Testis (tissue), 3 donors: ENCODE results near the gene TEAD1. TPM values are rescaled to one million over a fixed set of nuclear protein-coding genes. Genes with fewer than 3 reads are reported as not detected.

ENCODE experiments used
- DNase-seq: peaks from one replicate; pipeline ENCODE4 v3.0.0-alpha.2; 2019
- H3K27ac ChIP-seq, 2 donors: fragments of 200-600 bp; sonication (generic); one replicate each; pipeline ENCODE4 v1.5.1; 2019
- H3K27me3 ChIP-seq: fragments of 200-600 bp; sonication (generic); one replicate; pipeline ENCODE4 v1.5.1; 2019
- H3K36me3 ChIP-seq: fragments of 200-600 bp; sonication (generic); one replicate; pipeline ENCODE4 v1.5.1; 2017; ENCODE audit warnings: low read depth; ENCODE audit errors: missing control alignments
- H3K4me1 ChIP-seq: fragments of 200-600 bp; sonication (generic); one replicate; pipeline ENCODE4 v1.5.1; 2019
- H3K4me3 ChIP-seq, 2 donors: fragments of 200-600 bp; sonication (generic); one replicate each; pipeline ENCODE4 v1.5.1; 2017 to 2019
- H3K9me3 ChIP-seq: fragments of 200-600 bp; sonication (generic); one replicate; pipeline ENCODE4 v1.5.1; 2017
- POLR2A ChIP-seq: fragments of 450-650 bp; IDR thresholded peaks from one replicate; pipeline ENCODE4 v1.6.1; 2017; ENCODE audit warnings: antibody characterized with exemption, mild to moderate bottlenecking, moderate library complexity
- WGBS, 2 donors: methylation state at CpG; one replicate each; pipeline ENCODE4 v1.1.5; 2018; 5-methylcytosine and 5-hydroxymethylcytosine counted together
- intact Hi-C: fragments of 100-400 bp; cut with DNase I; formaldehyde crosslinking; loops from one replicate; pipeline ENCODE4 v1.15.1; 2023; ENCODE audit warnings: low total_unique reads
- polyA plus RNA-seq: library from polyadenylated mRNA; stranded (reverse); fragments of 350-450 nt; fragmentation: Illumina TruSeq; extraction: RNeasy Lipid Tissue Mini Kit (QIAGEN cat#74804); gene quantifications from one replicate; pipeline ENCODE4 v1.2.3, GENCODE V29; 2014; ENCODE audit warnings: low read depth, low replicate concordance; ENCODE audit not compliant: insufficient read depth
- total RNA-seq, 2 donors: library from RNA; depleted of rRNA; stranded (reverse); fragments of >200 nt; gene quantifications; one replicate each; pipeline ENCODE4 v1.2.3, GENCODE V29; 2016
- TF ChIP-seq, protein P1 (sequence below), 3 experiments: fragments of 450-650 bp in 2 of 3; fragments of 200-600 bp in 1 of 3; sonication (generic) in 1 of 3; IDR thresholded peaks; one replicate each; pipeline ENCODE4 v1.5.1; 2016 to 2019; ENCODE audit warnings: antibody characterized with exemption in 3 of 3, mild to moderate bottlenecking in 2 of 3, moderate library complexity in 1 of 3

The TEAD1 gene
- total and polyA plus RNA-seq, 3 donors from 2014 or later = 24.6 to 78.1 (median 63.5) TPM

DNA sequence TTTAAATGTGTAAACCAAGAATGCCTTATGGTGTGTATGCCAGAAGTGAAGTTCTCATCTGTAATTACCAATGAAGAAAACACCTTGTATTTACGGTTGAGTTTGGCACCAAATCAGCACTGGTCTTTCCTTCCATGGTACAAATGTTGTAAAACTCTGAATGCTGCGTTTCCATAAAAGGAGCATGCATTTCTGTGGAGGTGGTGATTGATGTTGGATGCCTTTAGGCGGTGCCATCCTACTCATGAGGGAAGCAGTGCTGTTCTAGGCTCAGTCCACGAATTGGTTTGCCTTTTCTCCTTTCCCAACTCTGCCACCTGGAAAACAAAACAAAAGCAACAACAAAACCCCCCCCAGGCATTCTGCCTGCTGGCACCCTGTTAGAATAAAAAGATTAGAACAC is 124.4 kb downstream of the TEAD1 start:
- DNase-seq = no peak
- H3K27ac ChIP-seq = no peak overlapping the region
- WGBS, 2 donors = 87 to 98% methylated on average over 4 of the region's 4 CpGs

DNA sequence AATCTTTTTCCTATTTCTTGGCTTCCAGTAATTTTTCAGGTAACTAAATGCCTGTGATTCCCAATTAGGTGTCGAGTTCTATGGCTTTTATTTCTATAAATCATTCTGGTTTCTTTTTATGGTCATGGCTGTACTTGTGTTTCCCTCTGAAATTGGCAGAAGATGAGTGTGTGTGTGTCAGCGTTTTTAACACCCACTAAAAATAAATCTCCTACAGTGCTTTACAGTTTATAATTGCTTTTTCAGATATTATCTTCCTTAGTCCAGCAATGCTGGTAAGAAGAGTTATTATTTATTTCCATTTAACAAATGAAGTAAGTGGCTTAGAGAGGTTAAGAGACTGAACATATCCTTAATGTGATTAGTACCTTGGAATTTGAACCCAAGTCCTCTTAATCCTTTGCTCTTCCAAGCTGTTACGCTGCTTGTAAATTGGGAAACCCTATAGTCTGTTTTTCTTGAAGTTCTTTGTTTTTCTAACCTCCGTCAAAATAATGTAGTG is 125.2 kb downstream of the TEAD1 start:
- Histone ChIP-seq H3K9me3 (no peaks in the 10 kb centered on the region), H3K27ac (no peak overlapping the region), H3K4me1 (no peaks in the 10 kb centered on the region), H3K4me3 (no peak overlapping the region), H3K36me3 (no peaks in the 10 kb centered on the region), H3K27me3 (no peaks in the 10 kb centered on the region)
- no peak for TF ChIP-seq POLR2A
- TF ChIP-seq, protein P1, sequence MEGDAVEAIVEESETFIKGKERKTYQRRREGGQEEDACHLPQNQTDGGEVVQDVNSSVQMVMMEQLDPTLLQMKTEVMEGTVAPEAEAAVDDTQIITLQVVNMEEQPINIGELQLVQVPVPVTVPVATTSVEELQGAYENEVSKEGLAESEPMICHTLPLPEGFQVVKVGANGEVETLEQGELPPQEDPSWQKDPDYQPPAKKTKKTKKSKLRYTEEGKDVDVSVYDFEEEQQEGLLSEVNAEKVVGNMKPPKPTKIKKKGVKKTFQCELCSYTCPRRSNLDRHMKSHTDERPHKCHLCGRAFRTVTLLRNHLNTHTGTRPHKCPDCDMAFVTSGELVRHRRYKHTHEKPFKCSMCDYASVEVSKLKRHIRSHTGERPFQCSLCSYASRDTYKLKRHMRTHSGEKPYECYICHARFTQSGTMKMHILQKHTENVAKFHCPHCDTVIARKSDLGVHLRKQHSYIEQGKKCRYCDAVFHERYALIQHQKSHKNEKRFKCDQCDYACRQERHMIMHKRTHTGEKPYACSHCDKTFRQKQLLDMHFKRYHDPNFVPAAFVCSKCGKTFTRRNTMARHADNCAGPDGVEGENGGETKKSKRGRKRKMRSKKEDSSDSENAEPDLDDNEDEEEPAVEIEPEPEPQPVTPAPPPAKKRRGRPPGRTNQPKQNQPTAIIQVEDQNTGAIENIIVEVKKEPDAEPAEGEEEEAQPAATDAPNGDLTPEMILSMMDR (IDR thresholded peaks at IDR 0.05) = no peak
- 72 to 75% methylated on average over 4 of the region's 4 CpGs for WGBS, 2 donors
- intact Hi-C loops = no loop called here
- DNase-seq = no peak

More for the DNA sequence above, 124.4 kb downstream of the TEAD1 start:
- Histone ChIP-seq H3K4me1 (no peaks in the 10 kb centered on the region), H3K27me3 (no peaks in the 10 kb centered on the region), H3K36me3 (no peaks in the 10 kb centered on the region), H3K4me3 (no peak overlapping the region), H3K9me3 (no peaks in the 10 kb centered on the region)
- intact Hi-C loops = no loop called here
- TF ChIP-seq, protein P1 (IDR thresholded peaks at IDR 0.05) = no peak
- TF ChIP-seq POLR2A = no peak

DNA sequence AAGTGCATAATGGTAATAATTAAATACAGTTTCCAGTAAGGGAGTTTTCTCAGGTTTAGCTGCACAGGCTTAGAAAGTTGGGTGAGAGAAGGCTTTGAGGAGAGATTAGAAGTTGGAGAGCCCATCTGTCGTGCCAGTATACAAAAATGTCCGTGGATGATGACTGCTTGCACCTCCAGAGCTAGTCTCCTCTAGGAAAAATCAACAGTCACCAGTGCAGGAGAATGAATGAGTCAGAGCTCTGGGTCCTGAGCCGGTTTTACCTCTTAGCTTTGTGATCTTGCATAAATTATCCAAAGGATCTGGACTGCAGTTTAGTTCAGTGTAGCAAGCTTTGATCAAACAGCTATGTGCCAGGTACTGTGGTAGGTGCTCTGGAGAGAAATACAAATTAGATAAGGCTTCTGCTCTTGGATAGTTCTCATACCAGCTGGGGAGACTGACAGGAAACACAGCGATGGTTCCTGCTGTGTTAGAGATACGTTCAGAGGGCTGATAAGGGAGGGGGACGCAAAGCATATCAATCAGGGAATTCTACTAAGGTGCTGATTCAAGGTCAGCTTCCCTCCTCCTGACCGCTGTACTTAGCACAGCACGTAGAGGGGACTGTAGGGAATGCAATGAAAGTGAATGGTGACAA is 125.9 kb downstream of the TEAD1 start:
- H3K27ac ChIP-seq = no peak overlapping the region
- DNase-seq = no peak
- intact Hi-C loops = no loop called here

DNA sequence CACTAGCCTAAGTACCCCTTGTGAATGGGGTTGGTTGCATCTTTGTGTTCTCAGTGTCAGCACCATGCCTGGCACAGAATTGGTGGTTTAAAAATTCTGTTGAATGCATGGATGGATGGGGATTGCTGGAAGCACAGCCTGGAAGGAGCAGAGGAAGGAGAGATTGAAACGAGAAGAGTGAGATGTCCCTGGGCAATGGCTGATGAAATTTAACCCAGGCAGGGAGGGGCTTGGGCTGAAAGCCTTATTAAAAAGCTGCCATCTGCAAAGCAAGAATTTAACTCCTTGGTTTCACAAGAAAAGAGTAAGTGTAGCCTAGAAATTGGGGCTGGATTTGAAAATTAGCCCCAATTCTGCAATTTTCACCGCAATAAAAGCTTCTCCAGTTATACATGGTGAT is 126.7 kb downstream of the TEAD1 start:
- Histone ChIP-seq H3K36me3 (no peaks in the 10 kb centered on the region), H3K9me3 (no peaks in the 10 kb centered on the region), H3K4me1 (no peaks in the 10 kb centered on the region), H3K27me3 (no peaks in the 10 kb centered on the region), H3K4me3 (no peak overlapping the region), H3K27ac (no peak overlapping the region)
- DNase-seq = no peak
- intact Hi-C loops = no loop called here
- TF ChIP-seq POLR2A = no peak
- TF ChIP-seq, protein P1 (IDR thresholded peaks at IDR 0.05) = no peak
- WGBS, 2 donors = 50 to 65% methylated on average over 2 of the region's 2 CpGs

More for the DNA sequence above, 125.9 kb downstream of the TEAD1 start:
- TF ChIP-seq, protein P1 (IDR thresholded peaks at IDR 0.05) = no peak
- TF ChIP-seq POLR2A = no peak
- Histone ChIP-seq H3K4me3 (no peak overlapping the region), H3K9me3 (no peaks in the 10 kb centered on the region), H3K27me3 (no peaks in the 10 kb centered on the region), H3K4me1 (no peaks in the 10 kb centered on the region), H3K36me3 (no peaks in the 10 kb centered on the region)
- 50 to 70% methylated on average over 8 of the region's 8 CpGs for WGBS, 2 donors

DNA sequence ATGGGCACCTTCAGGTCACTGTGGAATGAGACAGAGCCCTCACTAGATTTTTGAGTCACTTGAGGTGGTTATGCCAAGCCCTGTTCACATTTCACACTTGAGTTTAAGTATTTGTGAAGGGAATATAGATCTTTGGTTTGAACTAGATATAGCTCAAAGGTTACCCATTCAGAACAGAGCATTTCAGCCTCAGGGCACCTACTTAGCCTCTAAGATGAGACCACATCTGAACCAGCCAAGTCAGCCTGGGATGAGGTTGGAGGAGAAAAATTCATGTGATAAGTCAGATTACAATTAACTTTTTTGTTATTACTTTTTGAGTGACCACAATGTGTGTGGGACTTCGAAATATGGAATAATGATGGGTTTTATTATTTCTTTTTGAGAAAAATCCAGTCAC is 127.8 kb downstream of the TEAD1 start:
- H3K27ac ChIP-seq = no peak overlapping the region
- H3K9me3 ChIP-seq = no peaks in the 10 kb centered on the region
- H3K4me1 ChIP-seq = no peaks in the 10 kb centered on the region
- H3K36me3 ChIP-seq = no peaks in the 10 kb centered on the region
- WGBS, 2 donors = 86 to 95% methylated on average over 1 of the region's 1 CpG
- intact Hi-C loops = no loop called here
- no peaks in the 10 kb centered on the region for H3K27me3 ChIP-seq
- H3K4me3 ChIP-seq = no peak overlapping the region
- no peak for TF ChIP-seq POLR2A
- TF ChIP-seq, protein P1 (IDR thresholded peaks at IDR 0.05) = no peak
- DNase-seq = no peak
